NCI-H526 treated with DMSO at 0.1 percent for 48 hours (cell line): ENCODE data around the gene SLC35E2B.
"Not testable (repeated sequence)": the region's sequence is repeated elsewhere in the genome, so short reads cannot be mapped to it uniquely, and the experiment has no call there.

ENCODE experiments used
- DNase-seq: peaks from one replicate; lab custom pipeline; 2025; lab: John Stamatoyannopoulos, UW

SLC35E2B gene

DNA sequence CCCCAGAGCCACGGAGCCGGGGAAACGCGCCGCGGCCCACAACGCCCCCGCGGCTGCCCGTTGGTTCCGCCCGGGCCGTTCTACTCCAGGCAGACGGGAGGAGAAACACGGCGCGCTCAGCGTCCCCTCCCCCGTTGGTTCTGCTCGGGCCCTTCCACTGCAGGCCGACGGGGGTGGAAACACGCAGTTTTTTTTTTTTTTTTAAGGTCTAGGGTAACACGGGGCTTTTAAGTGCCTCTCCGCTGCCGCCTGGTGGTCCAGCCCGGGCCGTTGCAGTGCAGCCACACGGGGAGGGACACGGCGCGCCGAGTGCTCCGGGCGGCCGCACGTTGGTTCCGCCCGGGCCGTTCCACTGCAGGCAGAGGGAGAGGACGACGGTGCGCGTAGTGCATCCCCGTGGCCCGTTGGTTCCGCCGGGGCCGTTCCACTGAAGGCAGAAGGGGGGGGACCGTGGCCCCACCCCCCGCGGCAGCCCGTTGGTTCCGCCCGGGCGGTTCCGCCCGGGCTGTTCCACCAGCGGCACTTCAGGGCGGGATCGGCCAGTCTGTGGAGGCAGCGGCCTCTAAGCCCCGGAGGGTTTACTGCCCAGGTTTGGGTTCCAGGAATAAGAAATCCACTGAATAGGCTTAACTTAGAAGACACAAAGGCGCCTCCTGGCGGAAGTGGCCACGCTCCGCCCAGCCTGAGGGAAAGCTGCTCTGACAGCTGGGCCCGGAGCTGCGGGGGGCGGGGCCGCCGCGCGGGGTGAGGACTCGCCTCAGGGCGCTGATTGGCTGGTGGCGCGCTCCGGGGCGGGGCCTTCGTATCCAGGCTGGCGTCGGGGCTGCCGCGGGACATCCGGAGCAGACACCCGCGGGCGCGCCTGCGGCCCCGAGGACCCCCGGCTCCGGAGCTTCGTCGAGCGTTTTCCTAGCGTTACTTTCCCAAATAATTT is at the start of gene SLC35E2B:
TSS of gene SLC35E2B (minus strand) at position 82 of the 934 bp plus-strand sequence. CDS start 16,096 bp downstream, outside the sequence.
- peak; percentile 65 for DNase-seq

DNA sequence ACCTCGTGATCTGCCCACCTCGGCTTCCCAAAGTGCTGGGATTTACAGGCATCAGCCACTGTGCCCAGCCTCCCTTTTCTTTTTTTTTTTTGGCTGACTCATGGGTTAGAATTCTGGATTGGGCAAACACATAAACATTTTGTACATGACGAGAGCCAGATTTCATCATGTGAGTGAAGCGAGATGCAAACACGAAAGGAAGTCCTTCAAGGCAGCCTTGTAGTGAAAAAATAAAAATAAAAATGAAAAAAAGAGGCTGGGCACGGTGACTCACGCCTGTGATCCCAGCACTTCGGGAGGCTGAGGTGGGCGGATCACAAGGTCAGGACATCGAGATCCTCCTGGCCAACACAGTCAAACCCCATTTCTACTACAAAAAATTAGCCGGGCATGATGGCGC is 48.4 kb upstream of the SLC35E2B start:
- DNase-seq: not testable (repeated sequence)

DNA sequence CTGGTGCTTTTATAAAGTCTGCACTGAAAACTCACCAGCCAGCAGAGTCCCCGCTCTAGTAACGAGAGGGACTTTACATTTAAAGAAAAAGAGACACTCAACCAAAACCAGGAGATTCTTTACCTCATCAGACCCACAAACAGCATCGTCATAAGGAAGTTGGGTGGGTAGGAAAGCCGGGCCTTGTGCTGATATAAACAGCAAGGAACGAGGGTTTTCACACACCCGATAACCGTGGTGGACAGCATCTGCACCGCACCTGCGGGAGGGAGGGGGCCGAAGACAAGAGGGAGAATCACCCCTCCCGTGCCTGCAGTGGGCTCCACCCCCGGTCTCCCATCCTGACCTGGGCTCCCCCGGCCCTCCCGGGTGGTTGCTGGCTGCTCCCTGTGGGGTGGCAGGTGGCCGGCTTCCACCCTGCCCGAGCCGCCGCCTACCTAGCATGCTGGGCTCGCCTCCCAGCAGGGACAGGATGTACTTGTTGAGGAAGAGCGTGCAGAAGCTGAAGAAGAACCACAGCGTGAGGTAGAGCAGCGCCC is 46.3 kb upstream of the SLC35E2B start:
- DNase-seq: not testable (repeated sequence)

DNA sequence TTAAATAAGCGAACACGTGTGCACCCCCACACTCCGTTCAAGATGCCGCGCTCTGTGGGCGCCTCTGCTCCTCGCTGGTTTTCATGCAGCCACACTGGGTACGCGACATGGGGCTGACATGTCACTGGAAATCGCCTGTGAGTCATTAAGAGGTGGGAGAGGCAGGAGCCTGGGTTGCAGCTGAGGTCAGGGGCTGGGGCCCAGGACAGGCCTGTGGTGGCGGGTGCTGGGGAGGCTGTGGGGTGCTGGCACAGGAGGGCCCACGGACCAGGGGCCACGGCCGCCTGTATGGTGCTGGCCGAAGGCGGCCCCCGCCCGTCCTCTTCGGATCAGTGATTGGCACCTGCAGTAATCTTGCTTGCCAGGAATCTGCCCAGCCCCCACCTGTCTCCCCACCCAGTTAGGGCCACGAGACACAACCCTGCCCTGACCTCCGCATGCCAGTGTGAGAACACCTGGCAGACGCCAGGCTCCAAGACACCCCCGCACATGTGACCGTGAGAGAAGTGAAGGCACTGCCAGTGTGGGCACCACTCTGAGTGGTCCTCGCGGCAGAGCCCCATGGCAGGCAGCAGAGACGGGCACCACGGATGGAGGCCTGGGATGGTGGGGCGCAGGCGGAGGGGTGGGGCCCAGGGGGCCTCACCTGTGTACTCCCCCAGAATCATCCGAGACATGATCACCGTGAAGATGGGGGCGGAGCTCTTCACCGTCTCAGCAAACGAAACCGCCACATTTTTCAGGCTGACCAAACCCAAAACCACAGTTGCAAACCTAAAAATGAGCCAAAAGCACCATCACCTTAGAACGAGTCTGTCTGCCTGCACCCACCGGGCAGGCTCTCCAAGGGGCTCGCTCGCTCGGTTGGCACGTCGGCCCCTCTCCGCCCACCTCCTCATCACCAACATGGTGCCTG is 45.3 kb upstream of the SLC35E2B start:
- DNase-seq: not testable (repeated sequence)

DNA sequence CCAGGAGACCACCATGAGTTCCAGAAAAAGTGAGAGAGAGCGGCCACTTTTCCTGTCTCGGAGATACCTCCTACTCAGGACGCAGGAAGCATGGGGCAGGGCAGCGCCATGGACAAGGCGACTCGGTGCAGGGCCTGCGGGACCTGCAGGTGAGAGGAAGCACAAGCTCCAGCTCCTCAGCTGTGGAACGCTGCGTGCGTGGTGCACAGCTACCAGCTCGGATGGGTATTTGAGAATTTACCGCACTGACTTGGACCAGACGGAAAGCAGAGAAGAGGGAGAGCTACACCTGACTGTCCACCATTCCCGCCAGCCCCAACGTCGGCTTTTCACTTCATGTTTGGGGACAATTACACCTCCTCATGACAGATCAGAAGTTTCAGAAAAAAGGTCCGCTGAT is 39.8 kb upstream of the SLC35E2B start:
- no peak for DNase-seq

DNA sequence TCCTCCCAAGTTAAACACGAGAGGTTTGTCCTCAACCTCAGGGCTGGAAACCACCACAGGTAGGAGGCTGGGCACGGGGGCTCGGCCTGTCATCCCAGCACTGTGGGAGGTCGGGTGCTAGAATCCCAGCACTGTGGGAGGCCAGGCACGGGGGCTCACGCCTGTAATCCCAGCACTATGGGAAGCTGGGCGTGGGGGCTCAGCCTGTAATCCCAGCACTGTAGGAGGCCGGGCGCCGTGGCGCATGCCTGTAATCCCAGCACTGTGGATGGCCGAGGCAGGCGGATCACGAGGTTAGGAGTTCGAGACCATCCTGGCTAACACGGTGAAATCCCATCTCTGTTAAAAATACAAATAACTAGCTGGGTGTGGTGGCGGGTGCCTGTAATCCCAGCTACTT is 38.3 kb upstream of the SLC35E2B start:
- no peak for DNase-seq

DNA sequence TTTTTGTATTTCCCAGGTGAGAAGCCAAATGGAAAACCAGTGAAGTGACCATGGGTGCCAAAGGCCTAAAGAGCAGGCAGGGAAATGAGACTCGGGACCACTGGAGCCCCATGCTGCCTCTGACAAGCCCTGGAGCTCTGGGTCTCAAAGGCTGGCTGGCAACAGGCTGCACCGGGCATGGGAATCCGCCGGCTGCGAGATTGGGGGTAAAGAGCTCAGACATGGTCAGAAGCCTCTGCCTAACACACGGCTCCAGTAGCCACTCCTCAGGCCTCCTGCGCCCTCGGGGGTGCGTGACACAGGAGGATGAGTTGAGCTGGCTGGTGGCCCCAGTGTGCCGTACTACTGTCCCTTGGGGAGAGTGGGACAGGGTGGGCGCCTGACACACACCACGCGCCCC is 37.6 kb upstream of the SLC35E2B start:
- DNase-seq: not testable (repeated sequence)

DNA sequence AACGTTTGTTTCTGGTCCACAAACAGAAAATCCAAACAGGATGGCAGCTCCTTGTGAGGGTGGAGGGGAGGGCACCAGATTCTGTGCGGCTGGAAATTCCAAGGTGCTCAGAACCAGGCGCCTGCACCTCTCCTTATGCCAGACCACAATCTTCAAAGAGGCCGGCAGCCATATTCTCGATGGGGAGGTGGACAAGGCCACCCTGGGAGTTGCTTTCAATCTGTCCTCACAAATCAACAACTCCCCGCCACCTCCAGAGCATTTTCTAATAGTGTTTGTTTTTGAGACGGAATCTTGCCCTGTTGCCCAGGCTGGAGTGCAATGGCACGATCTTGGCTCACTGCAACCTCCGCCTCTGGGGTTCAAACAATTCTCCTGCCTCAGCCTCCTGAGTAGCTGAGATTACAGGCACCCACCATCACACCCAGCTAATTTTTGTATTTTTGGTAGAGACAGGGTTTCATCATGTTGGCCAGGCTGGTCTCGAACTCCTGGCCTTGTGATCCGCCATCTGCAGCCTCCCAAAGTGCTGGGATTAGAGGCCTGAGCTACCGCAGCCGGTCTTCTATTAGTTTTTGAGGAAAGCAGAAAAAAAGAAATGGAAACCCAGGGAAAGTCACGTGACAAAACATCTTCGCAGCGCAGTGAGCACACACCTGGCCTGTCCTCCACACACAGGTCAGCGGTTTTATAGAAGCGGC is 36.7 kb upstream of the SLC35E2B start:
- not testable (repeated sequence) for DNase-seq

DNA sequence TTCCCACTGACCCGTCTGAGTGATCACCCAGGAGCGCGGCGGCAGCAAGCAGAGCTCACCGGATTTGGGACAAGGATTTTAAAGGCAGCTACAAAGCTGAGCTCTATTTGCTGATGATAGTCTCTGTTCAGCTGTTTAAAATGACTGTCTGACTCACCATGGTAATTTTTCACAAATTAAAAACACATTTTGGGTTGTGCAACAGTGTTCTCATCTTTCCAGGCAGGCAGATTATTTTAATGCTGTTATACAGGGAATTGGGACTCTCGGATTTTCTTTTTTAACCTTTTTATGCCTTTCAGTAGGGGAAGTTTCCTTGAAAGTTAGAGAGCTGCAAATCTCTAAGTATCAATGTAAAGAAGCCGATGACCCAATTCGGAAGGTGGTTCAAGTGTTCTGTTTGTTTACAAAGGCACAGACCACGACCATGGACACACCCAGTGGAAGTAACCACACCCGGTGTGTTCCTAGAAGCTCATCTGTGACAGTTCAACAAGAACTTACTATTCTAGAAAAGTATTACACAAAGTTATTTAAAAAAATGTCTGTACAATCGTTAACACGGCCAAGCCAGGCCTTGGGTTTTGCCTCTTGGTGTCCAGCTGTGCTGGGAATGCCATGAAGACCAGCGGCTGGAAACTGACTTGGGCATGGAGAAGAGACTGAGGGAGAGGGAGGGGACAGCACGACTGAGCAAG is 35.9 kb upstream of the SLC35E2B start:
- DNase-seq: not testable (repeated sequence)

DNA sequence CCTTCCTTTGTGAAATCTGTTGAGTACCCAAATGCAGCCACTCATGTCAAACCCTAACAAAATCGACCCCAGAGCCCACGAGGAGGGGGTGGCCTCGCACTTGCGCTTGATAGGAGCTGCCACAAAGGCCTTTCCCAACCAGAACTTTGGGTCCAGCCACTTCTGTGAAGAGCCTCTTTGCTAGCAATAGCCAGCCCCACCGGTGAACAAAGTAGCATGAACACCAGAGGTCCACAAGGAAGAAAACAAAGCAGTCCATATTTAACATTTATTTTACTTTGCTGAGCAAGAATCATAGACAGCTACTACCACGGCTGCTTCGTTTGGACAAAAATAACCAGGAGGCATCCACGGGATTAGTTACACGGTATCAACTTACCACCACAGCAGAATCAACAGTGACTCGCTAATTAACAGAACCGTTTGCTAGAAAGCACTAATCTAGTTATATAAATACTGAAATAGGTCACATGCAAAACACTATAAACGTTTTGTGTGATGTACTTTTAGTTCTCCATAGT is 34.6 kb upstream of the SLC35E2B start:
- not testable (repeated sequence) for DNase-seq

DNA sequence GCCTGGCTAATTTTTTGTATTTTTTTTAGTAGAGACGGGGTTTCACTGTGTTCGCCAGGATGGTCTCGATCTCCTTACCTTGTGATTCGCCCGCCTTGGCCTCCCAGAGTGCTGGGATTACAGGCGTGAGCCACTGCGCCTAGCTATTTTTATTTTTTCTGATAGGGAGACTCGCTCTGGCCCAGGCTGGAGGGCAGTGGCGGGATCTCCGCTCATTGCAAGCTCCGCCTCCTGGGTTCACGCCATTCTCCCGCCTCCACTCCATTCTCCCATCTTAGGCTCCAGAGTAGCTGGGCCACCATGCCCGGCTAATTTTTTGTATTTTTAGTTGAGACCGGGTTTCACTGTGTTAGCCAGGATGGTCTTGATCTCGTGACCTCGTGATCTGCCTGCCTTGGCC is 33.5 kb upstream of the SLC35E2B start:
- DNase-seq: not testable (repeated sequence)

DNA sequence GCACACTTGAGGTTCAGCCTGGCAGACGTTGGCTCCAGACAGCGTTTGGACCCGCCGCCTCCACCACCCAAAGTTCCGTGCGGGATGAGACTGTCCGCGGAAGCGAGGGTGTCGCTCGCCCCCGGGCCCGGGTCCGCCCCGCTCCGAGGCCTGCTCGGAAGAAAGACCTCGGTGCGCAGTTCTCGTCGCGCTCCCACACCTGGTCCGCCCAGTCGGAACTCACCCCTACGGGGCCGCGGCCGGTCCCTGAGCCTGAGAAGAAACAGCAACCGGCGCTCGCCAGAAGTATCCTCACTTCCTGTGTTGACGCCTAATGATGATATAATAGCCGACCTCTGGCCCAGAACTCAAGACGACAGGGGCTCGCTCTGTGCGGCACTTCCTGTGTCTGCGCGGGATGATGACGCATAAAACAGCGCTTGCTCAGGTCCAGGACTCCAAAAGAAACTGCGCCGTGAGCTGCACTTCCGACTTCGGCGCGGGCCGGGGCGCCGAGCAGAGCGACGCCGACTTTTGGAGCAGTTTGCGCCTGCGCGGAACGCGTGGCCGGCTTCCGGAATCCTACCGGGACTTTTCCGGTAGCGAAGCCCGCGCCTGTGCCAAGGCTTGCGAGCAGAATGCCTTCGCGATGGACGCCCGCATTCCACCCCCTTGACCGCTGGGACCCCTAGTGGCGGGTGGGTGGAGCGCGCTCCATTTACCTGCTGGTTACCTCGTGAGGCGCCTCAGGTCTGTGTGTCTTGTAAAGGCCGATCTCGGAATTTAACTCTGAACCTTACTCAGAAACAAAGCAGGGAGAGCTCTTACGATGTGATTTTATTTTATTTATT is 31.7 kb upstream of the SLC35E2B start, which contains the start of gene CDK11A:
TSS of gene CDK11A (minus strand) at position 323 of the 830 bp plus-strand sequence. CDS start 1,539 bp downstream, outside the sequence.
- peak; percentile 67 for DNase-seq

DNA sequence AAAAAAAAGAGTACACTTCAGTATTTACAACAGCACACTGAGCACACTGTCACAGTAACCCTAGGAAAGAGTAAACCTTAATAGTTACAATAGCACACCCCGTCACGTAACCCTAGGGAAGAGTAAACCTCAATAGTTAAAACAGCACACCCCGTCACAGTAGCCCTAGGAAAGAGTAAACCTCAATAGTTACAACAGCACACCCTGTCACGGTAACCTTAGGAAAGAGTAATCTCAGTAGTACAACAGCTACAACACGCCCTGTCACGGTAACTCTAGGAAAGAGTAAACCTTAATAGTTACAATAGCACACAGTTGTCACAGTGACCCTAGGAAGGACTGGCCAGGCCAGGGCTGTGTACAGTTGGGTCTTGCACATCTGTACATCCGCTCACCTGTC is 28.6 kb upstream of the SLC35E2B start:
- DNase-seq: no peak

DNA sequence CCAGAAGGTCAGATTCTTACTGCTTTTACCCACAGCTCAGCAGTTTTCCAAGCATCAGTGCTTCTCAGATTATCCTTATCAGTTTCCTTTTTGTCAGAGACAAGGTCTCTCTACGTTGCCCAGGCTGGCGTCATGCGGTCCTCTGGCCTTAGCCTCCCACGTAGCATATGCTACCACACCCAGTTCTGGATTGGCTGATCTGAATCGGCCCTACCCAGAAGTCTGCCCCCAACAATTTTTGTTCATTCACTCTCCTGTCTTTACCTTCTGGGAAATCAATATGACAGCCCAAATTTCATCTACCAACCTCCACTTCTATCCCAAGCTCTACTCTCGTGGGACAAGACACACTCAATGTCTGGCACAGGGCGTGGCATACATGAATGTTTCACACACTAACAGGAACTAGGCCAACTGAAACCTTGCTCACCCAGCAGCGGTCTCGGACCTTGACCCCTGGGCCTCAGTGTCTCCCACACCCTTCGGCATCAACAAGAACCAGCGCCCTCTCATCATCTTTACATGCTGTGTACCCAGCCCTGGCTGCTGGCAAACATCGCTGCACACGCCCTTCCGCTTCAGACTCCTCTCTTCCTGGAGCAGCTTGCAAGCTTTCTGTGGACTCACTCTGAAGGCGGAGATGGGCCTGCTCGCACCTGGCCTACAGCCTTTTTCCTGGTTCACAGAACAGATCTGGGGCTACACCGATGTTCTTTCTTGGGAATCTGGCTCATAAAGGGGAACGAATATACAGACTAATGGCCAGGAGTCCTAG is 22.7 kb upstream of the SLC35E2B start:
- not testable (repeated sequence) for DNase-seq

DNA sequence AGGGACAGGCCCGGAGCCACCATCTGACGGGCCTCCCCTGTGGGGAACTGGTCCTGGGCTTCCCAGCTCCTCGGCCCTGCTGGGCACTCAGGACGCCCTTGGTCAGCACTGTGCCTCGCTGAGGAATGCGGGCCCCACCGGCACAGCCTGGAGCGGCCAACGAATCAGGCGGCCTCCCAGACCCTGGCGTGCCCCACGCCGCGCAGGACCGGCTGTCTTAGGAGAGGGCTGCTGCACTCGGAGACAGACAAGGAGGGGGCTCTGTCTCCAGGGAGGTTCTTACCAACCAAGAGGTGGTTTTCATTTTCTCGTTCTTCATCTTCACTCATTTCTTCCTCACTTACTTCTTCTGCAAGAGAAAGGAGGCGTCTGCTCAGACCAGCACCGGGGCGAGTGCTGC is 15.3 kb upstream of the SLC35E2B start:
- DNase-seq: not testable (repeated sequence)

DNA sequence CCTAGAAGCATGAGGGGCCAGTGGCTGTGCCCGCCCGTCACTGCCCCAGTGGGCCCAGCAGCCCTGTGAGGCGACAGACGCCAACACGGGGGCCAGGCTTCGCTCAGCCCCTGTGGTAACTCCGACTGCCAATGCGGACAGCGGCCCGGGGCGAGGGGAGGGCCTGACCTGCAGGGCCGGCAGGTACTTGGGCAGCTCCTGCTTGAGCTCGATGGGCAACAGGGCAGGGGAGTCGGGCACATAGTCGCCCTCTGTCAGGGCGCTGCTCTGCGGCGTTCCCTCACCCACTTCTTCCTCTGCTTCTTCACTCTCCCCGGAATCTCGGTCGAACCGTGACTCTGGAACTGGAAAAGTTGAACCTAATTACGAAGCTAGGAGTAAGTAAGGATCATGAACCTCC is 14.6 kb upstream of the SLC35E2B start:
- DNase-seq: not testable (repeated sequence)

DNA sequence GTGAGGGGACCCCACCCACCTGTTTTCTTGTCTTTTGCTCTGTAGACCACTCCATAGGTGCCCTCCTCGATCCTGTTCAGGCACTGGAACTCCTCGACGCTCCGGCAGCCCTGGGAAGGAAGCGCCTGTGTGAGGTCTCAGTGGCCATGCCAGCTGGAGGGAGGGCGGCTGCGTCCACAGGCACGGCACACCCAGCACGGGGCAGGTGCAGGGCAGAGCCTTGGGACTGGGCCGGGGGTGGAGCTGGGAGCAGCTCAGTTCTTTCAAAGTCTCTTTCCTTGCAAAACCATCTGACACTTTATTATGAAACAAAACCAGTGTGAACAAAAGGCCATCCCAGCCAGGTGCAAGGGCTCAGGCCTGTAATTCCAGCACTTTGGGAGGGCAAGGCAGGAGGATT is 13.0 kb upstream of the SLC35E2B start:
- DNase-seq: not testable (repeated sequence)

DNA sequence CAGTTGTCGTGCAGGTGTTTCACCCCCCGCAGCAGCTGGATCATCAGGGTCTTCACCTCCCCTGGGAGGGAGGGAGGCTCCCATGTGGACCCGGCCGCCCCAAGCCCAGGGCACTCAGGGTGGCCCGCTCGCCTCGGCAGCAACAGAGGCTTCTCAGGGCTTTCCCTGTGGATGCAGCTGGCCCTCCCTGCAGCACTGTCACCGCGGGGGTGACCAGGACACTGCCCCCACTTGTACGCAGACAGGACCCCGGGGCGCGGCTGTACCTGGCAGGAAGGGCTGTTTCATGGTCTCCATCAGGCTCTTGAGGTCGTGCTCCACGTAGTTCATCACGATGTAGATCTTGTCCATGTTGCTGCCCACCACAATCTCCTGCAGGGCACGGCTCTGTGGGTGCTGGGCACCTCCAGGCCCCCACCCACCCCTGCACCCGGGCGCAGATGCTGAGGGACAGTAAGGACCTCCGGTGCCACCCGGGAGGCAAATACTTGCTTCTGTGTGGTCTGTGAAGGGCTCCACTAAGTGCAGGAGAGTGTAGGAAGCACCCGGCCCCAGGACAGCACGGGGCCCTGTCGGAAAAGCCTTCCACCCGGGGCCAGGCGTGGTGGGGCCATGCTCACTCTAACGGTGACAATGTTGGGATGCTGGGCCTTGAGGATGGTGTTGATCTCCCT is 11.8 kb upstream of the SLC35E2B start:
- DNase-seq: not testable (repeated sequence)
